Umbilical cord (tissue), 2 donors: ENCODE data around the gene NTRK3. TPM values are rescaled to one million over a fixed set of nuclear protein-coding genes. Genes with fewer than 3 reads are reported as not detected.

Experiments
- DNase-seq: peaks from one replicate; pipeline ENCODE4 v3.0.0-alpha.2; 2015; ENCODE audit warnings: low spot score
- total RNA-seq: library from RNA; depleted of rRNA; stranded (reverse); fragments of >200 nt; gene quantifications from one replicate; pipeline ENCODE4 v1.2.3, GENCODE V29; 2014; ENCODE audit warnings: low replicate concordance; ENCODE audit not compliant: insufficient read depth

The NTRK3 gene
- total RNA-seq, 1 donor from 2014 or later: 24.1 TPM

DNA sequence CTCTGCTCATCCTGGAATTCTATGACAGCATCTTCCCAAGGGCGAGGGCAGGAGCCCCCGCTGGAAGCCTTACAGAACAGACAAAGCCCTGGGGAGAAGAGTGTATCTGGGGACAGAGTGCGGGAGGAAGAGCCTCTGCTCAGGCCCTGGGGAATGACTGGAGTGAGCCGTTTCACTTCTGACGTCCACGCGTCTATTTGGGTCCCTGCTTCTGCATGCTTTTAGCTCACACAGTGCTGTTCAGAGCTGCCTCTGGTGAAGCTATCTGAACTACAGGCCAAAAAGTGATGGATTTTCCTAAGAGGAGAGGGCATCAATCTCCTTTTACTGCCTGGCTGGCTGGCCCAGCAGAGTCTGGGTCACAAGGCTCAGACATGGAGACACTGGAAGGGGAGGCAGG is 311.8 kb downstream of the NTRK3 start:
- peak; percentile 58 for DNase-seq

DNA sequence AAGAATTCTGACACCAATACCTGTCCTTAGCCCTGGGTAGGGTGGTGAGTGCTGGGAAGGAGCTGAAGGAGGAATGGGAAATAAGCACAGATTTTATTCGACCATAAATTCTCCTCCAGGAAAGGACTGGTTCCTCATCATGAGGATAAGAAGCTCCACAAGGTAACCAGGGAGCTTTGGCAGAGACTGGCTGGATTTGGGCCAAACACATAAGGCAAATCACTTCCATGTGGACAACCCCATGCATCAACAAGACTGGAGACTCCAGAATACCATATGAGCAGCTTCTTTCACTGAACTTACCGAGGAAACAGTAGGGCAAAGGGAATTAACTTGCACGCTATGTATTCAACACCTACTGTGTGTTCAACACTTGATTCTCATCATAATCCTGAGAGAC is 312.5 kb downstream of the NTRK3 start:
- DNase-seq: no peak

DNA sequence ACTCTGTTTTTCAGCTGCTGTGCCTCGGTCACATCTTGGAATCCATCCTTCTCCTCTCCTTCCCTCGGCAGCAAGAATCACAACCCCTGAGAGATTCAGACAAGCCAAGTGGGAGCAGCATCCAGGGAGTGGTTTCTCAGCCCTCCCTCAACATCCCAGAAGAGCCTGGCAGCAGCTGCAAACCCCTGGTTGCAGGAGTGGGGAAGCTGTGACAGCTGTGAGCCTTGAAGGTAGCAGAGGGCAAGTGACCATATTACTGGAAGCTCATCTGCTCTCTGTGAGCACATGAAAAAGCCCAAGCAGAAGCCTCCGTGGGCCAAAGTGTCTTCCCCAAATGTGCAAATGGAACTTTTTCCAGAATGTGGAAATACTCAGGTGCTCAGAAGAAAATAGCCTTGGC is 312.9 kb downstream of the NTRK3 start:
- DNase-seq: no peak

GRCh38 chr15:87942316-87942715 is 314.2 kb downstream of the NTRK3 start:
- no peak for DNase-seq

DNA sequence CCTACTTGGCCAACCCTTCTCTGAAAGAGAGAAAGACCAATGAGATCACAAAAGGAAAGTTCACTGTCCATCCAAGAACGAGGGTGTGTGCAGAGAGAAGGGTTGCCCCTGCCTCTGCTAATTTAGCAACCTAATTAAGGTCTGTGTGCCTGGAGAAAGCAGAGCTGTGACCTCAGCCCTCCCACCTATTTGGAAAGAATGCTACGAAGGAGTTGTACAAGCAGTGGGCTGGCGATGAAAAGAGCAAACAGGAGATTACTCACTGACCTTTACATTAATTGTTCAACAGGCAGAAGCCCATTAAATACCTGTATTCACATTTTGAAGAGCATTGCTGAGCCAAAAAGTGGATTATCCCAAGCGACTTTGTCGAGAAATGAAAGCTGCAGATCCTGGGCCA is 314.9 kb downstream of the NTRK3 start:
- DNase-seq: no peak

DNA sequence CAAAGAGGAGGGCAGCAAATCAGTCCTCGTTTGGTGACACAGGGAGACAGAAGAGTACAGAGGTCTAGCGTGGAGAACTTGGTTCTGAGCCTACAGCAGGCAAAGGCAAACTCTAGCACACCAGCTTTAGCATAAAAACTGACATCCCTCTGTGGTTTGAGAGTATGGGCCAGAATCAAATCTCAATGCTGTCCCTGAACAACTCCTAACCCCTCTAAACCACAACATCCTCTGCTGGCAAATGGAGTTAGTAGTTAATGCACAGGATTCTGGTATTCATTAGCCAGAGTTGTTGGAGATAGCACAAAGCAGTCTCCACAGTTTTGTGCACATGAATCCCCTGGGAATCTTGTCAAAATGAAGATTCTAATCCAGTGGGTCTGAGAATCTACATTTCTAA is 315.8 kb downstream of the NTRK3 start:
- no peak for DNase-seq

DNA sequence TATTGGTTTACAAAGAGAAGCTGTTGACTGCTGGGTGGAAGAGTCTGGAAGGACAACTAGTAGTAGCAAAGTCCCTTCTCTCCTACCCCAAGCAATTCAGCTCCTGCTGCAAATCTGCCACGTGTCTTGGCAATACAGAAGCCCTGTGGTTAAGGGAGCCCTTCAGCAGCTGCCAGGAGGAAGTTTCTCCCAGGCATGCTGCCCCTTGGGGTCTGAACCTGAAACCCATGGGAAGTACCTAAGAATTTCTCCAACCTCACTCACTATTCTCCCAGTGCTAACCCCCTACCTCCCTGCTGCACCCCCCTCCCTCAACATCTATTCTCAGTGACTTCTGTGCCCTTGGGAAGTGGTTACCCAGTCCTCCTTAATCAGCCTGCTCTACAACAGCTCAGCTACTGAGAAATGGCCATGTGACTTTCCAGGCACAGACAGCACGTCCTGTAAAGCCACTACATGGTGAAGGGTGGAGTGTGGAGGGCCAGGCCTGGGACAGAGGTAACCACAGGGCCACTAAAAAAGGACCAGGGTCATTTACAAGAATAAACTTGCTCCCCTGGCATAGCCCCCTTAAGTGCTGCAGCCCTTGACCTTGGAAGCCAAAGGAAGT is 316.6 kb downstream of the NTRK3 start:
- no peak for DNase-seq

GRCh38 chr15:87938031-87938430 is 318.5 kb downstream of the NTRK3 start:
- DNase-seq: no peak

DNA sequence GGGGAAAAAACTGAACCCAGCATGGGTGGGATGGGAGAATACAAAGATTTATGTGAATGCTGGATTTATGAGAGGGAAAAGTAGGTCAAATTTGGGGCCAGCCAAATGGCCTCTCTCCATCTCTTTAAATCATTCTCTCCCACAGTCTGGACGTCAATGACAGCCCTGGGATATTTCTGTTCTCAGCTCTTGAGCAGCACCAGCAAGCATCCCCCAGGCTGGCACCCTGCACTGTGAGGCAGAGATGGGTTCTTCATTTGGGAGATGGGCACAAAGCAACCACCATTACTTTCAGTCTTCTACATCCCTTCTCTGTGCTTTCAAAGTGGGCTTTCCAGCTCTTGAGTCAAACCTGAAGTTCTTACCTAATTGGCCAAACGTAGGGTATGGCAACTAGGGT is 321.0 kb downstream of the NTRK3 start:
- peak; percentile 52 for DNase-seq

- no peak for DNase-seq
Observed at GRCh38 chr15:87931584-87931983, 325.0 kb downstream of the NTRK3 start.

DNA sequence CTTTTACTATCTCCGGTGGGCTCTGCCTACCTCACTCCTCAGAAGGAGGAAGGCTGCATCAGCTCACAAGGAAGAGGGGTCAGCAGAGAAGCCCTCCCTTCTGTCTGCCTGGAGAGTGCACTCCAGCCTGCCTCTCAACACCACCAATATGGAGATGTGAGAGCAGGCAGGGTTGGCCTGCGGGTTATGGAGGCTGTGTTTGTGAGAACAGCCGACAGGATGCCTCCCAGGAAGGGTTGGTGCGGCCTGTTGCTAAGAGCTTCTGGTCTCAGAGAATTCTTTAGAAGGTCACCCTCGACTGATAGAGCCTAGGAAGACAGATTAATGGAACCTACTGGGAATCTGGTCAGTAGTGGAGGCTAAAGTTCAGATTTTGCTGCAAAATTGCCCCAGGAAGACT is 326.1 kb downstream of the NTRK3 start:
- no peak for DNase-seq

DNA sequence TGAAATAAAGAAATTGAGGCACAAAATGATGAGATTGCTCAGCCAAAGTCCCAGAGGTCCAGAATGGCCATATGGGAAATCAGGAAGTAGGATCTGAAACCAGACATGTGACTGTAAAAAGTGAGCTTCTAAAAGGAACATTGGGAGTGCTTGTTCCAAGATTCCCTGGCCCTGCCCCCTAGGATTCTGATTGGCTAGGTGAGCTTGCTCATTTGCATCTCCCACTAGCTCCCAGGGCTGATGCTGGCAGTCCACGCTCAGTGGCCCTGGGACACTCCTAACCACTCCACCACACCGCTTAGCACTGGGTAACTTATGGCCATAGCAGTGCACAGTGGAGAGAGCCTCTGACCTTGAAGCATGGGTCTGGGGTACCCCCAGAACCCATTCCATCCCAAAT is 326.7 kb downstream of the NTRK3 start:
- no peak for DNase-seq

GRCh38 chr15:87924433-87924832 is 332.1 kb downstream of the NTRK3 start:
- no peak for DNase-seq

- DNase-seq: no peak
Observed at GRCh38 chr15:87919064-87919463, 337.5 kb downstream of the NTRK3 start.

DNA sequence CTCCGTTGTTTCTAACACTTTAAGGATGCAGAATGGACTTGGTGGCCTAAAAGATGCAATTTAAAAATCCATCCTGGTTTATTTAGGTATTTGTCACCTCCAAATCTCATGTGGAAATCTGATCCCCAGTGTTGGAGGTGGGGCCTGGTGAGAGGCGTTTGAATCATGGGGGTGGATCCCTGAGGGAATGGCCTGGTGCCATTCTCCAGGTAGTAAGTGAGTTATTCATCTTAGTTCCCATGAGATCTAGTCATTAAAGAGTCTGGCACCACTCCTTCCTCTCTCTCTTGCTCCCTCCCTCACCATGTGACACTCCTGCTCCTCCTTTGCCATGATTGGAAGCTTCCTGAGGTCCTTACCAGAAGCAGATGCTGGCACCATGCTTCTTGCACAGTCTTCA is 339.1 kb downstream of the NTRK3 start:
- DNase-seq: no peak

DNA sequence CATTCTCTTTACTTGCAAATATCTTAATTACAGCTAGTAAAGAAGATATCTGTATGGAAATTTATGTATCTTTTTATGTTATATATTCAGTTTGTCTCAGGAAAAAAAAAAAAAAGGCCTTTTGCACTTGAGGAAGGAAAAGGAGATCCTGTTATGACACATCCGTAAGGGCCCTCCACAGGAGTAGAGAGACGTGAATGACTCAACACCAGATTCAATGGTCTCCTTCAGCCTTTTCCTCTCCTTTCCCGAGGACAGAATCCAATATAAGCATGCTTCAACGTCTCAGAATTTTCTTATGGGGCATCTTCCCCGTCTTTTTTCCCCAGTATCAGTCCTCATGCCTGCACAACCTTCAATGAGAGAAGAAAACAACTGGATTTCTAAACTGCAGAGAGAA is 340.3 kb downstream of the NTRK3 start:
- DNase-seq: no peak

- no peak for DNase-seq
Observed at GRCh38 chr15:87910301-87910700, 346.2 kb downstream of the NTRK3 start.

- DNase-seq: no peak
Observed at GRCh38 chr15:87907676-87908446, 348.7 kb downstream of the NTRK3 start.

GRCh38 chr15:87906444-87906843 is 350.1 kb downstream of the NTRK3 start:
- no peak for DNase-seq

GRCh38 chr15:87902772-87903426 is 353.6 kb downstream of the NTRK3 start:
- no peak for DNase-seq

- DNase-seq: no peak
Observed at GRCh38 chr15:87901926-87902690, 354.4 kb downstream of the NTRK3 start.

DNA sequence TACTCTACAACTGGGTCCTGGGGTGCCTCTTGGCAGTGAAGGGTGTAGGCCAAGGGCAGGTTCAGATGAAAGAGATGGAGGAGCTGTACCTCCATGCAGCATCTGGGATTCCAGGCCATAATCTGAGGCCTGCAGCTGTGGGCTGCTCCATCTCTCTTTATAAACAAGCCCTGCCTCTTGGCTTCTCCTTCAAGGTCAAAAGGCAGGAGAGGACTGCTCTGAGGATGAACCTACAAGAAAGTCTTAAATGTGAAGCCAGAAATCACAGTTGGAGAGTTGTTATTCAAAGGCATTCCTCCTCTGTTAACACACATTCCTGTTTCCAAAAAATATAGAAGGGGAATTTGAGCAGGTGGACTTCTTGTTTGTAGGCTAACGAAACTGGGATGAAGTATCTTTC is 355.5 kb downstream of the NTRK3 start:
- DNase-seq: no peak
